SW480 (cell line): ENCODE results near the gene SEMA5A.

Experiments used
- DNase-seq: peaks from one replicate; pipeline ENCODE4 v3.0.0-alpha.2; 2016; ENCODE audit warnings: low spot score

SEMA5A gene

DNA sequence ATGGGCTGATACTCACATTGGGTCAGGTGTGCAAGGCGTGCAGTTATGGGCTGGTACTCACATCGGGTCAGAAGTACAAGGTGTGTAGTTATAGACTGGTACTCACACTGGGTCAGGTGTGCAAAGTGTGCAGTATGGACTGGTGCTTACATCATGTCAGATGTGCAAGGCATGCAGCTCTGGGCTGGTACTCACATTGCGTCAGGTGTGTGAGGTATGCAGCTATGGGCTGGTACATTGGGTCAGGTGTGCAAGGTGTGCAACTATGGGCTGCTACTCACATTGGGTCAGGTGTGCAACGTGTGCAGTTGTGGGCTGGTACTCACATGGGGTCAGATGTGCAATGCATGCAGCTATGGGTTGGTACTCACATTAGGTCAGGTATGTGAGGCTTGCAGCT, 213.8 kb downstream of the SEMA5A start:
- DNase-seq, result no peak

DNA sequence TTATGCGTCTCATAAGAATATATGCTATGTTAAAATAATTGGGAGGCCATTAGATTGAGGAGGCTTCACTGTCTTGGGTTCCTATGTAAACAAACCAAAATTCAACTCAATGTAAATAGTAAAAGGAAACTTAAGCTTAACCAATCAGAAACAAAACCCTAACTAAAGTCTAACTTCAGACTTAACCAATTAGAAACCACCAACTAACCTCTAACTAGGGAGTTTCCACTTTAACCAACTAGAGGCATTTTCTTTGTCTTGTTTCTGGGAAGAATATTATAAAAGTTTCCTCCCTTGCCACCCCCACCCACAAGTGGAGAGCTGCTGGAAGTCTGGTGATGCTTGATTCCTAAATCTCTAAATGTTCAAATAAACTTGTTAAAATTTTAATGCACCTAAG, 214.5 kb downstream of the SEMA5A start:
- no peak for DNase-seq

DNA sequence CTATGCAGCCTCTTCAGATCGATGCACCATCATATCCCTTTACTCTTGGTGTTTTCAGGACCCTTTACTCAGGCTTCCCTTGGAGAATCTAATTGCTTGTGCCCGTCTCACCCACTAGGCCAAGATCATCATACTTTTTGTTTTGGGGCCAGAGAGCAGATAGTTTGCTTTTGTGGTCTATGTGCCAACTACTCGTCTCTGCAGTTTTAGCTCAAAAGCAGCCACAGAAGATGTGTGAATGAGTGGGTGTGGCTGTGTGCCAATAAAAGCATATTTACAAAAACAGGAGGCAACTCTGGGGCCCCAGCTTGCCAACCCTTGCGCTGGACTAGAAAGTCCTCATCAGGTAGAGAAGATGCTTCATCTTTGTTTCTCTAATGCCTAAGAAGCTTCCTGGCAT, 216.8 kb downstream of the SEMA5A start:
- no peak for DNase-seq

DNA sequence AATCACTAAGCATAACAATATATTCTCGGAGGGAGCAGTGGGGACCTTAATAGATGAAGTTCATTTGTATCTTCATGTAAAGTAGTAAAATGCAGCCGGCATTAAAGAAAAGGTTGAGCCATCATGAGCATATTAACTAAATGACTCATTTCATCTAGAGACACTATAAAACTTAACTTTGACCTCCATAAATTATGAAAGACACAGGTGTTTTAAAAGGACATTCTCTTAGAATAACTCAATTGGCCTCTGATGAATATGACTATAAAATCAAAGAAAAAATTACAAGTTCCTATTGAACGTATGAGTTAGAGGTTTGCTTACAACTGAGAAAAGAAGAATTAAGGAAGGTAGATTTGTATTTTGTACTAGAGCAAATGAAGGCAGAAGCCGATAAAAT, 220.3 kb downstream of the SEMA5A start:
- no peak for DNase-seq

DNA sequence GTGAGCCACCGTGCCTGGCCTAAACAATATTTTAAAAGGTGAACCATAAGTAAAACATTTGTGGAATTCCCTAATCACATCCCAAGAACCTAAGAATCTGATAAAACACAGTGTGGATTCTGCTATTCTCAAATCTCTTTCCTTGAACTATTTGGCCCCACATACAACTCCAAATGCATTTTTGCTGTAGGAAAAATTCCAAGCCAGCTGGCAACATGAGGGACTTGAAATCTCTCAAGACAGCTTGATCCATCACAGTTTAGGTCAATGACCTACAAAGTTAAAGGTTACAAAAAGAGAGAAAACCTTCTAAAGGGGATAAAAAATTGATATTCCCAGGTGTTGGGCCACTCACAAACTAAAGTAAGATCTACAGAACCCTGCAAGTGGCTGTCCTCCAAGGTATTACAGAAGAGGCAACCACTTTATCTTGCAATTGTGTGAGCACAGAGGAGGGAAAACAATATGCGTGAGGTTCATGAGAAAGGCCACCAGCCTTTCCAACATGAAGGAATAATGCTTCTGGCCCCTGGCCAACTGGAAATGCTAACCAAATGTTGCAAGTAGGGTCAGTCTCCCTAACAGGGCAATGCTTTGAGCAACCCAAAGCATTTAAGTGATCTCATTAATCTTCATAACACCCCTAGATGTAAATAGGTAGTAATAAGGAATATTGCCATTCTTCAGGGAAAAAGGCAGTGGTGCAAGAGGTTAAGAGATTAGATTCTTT, 221.4 kb downstream of the SEMA5A start:
- DNase-seq, result no peak

DNA sequence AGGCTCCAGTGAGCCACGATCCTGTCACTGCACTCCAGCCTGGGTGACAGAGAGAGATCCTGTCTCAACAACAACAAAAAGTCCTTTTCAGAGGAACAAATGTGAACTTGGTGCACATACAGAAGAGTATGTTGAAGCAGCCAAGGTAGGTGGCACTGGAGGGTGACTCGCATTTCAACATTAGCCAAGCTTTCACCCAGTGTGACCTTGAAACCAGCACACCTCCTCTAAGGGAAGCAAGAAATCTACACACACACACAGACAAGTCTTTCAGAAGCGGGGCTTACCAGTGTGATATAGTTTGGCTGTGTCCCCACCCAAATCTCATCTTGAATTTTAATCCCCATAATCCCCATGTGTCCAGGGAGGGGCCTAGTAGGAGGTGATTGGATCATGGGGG, 225.2 kb downstream of the SEMA5A start:
- no peak for DNase-seq

DNA sequence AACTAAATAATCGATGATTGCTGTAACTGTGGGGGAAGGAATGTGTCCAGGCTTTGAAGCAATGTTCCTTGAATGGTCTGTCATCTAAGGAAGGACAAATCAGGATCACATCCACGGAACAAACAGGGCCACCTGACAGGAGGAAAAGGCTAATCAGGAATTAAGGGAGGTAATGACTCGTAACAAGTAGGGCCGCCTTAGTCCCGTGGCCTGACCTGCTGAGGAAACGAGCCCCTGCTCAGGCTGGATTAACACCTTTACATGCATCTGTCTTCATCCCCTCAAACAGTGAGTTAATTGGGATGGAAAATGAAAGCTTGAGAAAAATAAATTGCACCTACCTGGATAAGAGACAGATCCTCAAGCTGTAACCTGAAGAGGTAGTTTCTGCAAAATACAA, 227.8 kb downstream of the SEMA5A start:
- DNase-seq, result no peak

DNA sequence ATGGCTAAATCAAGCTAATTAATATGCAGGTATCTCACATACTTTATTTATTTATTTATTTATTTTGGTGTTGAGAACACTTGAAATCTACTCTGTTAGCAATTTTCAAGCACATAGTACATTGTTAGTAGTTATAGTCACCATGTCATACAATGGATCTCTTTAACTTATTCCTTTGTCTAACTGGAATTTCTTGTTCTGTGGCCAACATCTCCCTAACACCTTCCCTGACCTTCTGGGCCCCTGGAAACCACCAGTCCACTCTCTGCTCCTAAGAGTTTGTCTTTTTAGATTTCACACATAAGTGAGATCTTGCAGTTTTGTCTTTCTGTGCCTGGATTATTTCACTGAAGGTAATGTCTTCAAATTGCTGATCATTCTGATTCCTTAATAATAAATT, 229.1 kb downstream of the SEMA5A start:
- no peak for DNase-seq

DNA sequence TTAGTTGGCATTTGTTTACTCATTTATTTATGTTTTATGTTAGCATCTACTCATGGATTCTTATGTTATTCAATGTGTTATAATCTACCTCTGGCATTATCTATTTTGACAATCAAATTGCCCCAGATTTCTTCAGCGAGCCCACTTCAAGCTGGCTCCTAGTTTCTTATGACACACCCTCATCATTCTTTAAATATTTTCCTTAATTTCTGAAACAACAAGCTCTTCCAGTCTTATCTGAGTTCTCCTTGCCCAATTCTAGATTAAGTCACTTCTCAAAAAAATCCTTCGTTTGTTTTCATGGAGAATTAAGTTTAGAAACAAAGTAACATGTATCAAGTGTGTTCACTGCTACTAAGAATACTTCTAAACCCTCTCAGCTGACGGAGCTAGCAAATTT, 229.8 kb downstream of the SEMA5A start:
- DNase-seq, result no peak

DNA sequence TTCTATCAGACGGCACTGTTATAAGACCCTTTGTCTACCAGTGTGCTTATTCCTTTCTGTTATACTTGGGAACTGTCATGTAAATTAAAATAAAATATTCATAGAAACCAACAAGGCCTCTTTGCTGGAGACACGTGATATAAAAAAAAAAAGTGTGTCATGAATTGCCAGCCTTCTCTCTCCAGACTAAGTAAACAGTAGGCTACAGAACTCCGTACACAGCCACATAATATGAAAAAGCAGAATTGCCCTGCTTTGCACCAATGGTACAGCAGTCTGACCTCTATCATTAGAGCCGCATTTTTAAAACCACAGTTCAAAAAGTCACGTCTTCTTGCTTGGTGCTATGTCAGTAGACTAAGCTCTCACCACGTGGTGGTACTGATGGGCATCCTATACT, 231.3 kb downstream of the SEMA5A start:
- no peak for DNase-seq

DNA sequence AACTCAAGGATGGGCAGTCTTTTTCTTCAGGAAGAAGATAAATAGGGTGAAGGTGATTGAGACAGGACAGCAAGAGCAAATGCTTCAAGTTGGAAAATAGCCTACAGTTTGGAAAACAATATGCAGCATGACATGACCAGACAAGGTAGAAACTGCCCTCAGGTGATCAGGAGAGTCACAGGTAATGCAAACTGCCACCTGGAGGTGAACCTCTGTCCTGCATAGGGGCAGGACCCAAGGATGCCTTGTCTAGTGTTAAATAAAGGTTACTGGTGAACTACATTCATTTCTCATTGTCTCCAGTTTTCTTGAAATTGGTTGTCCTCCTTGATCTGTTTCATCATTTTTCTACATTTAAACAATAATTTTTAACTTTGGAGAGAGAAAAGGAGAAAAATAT, 232.1 kb downstream of the SEMA5A start:
- no peak for DNase-seq

DNA sequence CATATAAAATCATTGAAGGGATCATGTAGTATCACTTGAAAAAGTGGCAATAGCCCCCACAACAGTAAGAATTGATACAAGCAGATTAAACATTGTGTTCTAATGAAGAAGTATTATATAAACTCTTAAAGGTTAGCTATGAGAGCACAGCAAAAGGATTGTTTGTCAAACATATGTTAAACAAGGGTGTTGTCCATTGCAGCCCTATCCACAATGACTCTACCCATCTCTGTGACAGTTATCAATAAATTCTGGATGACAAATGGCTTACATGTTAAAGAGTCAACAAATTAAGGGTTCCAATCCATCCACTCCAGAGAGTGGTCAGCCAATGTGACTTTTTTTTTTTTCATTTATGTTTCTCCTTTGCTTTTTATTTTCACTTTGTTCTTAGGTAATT, 238.7 kb downstream of the SEMA5A start:
- no peak for DNase-seq

DNA sequence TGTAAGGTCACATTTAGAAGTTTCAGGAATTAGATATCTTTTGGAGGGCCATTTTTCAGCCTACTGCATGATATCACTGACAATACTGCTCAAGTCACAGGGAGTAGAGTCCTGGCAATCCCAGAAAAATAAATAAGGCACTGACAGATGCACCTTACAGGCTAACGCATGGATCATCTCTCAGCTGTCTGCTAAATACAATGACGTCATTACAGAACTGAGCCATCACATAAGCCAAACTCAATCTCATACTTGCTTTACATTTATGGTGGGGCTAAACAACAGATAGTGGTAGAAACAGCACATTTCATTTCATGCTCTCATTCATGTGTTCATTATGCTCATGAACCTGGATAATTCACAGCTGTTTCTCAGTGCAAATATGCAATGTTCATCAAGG, 243.7 kb downstream of the SEMA5A start:
- DNase-seq, result no peak

DNA sequence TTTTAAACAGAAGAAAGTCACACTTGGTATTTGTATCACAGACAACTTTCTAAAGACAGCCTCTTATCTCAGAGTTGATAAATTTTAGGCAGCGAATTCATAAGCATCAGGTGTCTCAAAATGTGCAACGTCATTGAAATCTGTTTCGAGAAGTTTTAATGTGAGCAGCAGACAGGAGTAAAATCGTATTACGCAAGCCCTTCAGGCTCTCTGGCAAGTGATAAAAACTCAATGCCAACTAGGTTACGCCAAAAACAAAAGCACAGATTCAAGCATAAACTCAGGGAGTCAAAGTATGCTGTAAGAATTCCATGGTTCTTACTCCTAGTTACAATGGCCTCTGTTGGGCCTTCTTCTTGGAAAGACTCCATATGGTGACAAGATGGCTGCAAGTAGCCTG, 244.7 kb downstream of the SEMA5A start:
- DNase-seq, result no peak

DNA sequence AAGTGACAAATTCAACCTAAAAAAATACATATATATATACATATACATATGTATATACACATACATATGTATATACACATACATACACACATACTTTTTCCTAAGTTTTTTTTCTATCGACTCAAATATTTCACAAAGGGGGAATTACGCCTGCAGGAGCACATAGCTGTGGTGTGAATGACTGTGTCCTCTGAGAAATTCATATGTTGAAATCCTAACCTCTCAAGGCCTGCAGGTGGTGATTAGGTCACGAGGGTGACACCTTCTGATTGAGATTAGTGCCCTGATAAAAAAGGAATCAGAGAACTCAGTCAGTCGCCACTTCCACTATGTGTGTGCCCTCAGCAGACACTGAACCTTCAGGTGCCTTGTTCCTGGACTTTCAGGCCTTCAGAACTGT, 248.7 kb downstream of the SEMA5A start:
- DNase-seq, result no peak

DNA sequence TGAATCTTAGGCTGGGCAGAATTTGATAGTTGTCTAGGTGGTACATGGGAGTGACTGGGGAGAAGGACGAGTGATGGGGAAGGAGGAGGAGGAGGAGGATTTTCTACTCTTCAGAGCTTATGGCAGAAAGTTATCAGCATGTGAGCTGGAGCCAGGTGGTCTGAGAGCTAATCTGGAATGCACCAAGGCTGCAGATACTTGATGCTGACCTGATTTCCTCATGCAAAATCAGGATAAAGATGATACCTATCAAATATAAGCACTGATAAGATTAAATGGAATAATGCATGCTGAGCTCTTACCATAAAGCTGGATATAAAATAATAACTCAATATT, 250.4 kb downstream of the SEMA5A start:
- DNase-seq, result no peak

DNA sequence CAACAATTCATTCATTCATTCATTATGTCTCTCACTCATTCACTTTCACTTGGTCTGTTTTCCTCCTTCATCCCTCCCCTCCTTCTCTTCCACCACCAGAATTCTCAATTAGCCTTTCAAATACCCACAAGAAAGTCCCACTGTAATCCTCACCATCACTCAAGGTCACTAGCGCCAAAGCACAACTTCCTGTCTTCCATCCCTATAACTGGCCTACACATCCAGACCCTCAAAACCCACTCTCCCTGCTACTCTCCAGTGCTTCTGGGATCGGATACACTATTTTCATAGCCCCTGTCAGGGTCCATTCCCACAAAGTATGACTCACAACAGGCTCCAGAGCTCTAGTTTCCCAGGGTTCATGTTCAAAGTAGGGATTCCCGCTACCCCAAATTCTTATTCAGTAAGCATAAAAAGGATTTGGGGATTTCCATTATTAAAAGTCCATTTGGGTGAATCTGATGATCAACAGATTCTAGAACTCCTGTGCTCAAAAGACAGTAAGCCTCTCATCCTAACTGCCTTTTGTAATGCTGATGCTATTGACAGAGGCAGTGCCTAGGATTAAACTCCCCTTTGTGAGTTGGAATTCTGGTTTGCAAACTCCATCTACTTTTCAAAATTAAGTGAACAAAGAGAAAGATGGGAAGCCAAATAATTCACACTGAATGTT, 250.9 kb downstream of the SEMA5A start:
- no peak for DNase-seq

DNA sequence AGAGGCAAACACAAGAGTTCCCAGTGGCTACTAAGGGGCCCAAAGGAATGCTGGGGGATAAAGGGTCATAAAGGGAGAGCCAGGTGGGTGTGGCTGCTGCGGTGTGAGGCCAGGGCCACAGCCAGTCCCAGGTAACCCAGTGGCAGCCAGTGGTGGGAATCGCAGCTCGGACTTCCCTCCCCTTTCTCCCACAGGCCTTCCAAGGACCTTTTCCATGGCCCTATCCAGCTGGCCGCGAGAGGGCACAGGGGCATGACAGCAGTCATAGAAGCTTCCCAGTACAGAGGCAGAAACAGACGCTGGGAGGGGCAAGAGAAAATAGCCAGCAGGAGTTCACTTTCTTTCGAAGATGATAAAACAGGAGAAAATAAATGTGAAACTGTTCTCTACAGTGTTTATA, 257.6 kb downstream of the SEMA5A start:
- no peak for DNase-seq

DNA sequence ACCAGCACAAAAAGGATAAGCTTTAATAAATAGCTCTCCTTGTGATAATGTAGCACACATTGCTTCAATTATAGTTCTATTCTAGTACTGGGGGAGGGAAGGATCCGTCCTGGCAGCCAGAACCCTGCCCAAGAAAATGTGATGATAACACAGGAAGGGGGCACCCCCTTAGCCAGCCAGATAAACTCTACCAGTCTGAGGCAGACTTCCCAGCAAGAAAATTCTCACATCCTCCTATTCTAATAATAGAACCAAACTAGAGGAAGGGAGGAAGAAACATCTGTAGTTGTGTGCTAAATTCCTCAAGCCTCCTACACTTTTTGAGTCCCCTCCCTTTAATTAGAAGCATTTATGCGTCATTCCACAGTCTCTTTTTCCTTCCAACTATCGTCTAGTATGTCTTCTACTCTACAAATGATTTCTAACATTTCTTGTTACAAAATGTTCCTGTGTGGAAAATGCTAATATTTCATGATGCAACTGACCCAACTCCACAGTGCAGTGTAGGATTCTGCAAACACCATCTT, 261.0 kb downstream of the SEMA5A start:
- no peak for DNase-seq

DNA sequence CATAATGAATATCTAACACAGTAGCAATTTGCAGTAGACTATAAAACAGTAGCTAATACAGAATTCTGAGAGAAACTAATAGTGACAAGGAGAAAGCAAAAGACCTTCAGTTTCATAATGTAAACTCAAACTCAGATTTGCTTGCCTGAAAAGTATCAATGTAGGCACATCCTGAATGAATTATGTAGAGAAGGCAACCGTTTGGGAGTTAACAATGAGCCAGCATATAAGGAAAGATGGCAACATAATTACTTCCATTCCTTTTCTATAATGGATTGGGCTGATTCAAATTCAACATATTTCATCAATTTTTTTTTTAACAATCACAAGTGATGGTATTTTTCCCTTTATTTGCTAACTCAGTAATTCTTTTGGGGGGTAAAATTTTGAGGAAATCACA, 261.6 kb downstream of the SEMA5A start:
- DNase-seq, result no peak

DNA sequence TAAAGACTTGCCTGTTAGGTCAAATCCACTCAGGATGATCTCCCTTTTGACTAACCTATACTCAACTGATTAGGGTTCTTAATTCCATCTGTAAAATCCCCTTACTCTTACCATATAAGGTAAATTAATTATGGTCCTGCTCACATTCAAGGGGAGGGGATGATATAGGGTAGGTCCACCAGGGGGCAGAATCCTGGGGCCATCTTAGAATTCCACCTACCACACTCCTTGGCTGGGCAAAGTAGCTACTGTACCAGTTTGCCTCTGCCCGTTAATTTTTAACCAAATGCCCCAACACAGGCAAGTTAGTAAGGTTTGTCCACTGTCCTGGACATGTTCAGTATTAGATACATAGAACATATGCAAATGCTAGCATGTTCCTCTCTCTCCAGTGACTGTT, 262.4 kb downstream of the SEMA5A start:
- DNase-seq, result no peak

DNA sequence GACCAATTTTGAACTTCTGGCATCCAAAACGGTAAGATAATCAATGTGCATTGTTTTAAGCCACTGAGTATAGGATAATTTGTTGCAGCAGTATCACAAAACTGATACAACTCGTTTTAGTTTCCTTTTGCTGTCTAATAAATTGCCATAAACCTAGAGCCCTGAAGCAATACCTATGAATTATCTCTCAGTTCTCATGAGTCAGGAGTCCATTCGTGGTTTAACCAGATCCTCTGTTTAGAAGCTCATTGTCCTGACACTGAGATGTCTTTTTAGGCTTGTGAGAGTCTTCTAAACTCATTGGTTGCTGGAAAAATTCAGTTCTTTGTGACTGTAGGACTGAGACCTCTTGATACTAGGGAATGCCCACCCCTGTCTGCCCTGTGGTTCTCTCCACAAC, 262.9 kb downstream of the SEMA5A start:
- DNase-seq, result no peak

DNA sequence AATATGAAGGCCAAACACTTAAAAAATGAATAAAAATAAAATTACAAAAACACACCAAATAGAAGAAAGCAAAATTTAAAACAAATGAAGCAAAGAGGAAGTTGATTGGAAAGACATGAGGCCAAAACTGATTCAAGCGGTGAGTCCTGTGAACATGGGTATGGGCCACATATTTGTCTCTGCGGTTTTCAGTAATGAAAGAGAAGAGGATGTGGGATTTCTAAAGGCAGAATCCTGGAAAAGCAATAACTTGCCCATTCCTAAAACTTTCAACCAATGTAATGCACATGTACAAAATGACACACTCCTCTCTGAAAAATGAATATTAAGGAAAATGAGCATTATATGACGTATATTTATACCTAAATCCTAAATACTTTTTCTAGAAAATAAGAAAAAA, 263.7 kb downstream of the SEMA5A start:
- DNase-seq, result no peak

DNA sequence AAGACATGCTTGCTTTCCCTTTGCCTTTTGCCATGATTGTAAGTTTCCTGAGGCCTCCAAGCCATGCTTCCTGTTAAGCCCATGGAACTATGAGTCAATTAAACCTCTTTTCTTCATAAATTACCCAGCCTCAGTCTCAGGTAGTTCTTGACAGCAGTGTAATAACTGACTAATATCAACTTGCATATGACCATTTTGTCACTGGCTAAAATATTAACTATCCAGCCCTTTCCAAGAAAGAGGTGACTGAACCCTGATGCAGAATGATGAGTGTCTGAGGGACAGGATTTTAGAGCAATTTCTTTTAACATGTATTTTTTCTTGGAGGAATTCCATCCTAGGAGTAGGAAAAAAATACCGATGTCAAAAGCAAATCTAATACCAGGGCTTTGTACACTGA, 266.1 kb downstream of the SEMA5A start:
- no peak for DNase-seq
